Fibroblast of lung (primary cell): ENCODE results near the gene ZNF513. TPM values are rescaled to one million over a fixed set of nuclear protein-coding genes. Genes with fewer than 3 reads are reported as not detected.

Experiments
- DNase-seq, 2 donors: peaks; one replicate each; pipeline versions ENCODE4 v3.0.0 to v3.0.0-alpha.2; 2010; ENCODE audit warnings: low read depth in 2 of 2
- H2AFZ ChIP-seq: 2 replicates; pipeline ENCODE4 v1.5.1; 2012; ENCODE audit warnings: low read length, control low read depth, inconsistent platforms
- H3K27ac ChIP-seq: 2 replicates; pipeline ENCODE4 v1.5.1; 2011; ENCODE audit warnings: low read length, control low read depth; ENCODE audit not compliant: insufficient read depth
- H3K27me3 ChIP-seq: 2 replicates; pipeline ENCODE4 v1.5.1; 2011; ENCODE audit warnings: mild to moderate bottlenecking, low read length; ENCODE audit not compliant: control insufficient read depth, insufficient read depth
- H3K36me3 ChIP-seq: 2 replicates; pipeline ENCODE4 v1.5.1; 2011; ENCODE audit warnings: low read length; ENCODE audit not compliant: control insufficient read depth, insufficient read depth
- H3K4me1 ChIP-seq: 2 replicates; pipeline ENCODE4 v1.5.1; 2011; ENCODE audit warnings: low read length; ENCODE audit not compliant: control insufficient read depth, insufficient read depth; ENCODE audit errors: extremely low read depth
- H3K4me2 ChIP-seq: 2 replicates; pipeline ENCODE4 v1.5.1; 2011; ENCODE audit warnings: low read length, control low read depth; ENCODE audit not compliant: insufficient read depth; ENCODE audit errors: extremely low read depth
- H3K4me3 ChIP-seq, 4 experiments: fragments of 200-600 bp in 1 of 4; sonication (generic) in 1 of 4; replicated peaks in 1 of 4; 2 replicates each; pipeline ENCODE4 v1.5.1; 2011 to 2016; ENCODE audit warnings: low read length in 4 of 4, low read depth in 3 of 4, mild to moderate bottlenecking in 3 of 4, control low read depth in 2 of 4, inconsistent platforms in 1 of 4, mixed read lengths in 1 of 4; ENCODE audit not compliant: insufficient read depth in 1 of 4; ENCODE audit errors: control extremely low read depth in 1 of 4
- H3K79me2 ChIP-seq: 2 replicates; pipeline ENCODE4 v1.5.1; 2012; ENCODE audit warnings: mild to moderate bottlenecking, low read length, inconsistent platforms; ENCODE audit not compliant: control insufficient read depth, insufficient read depth
- H3K9ac ChIP-seq: 2 replicates; pipeline ENCODE4 v1.5.1; 2011; ENCODE audit warnings: mild to moderate bottlenecking, low read length, control low read depth; ENCODE audit not compliant: insufficient read depth
- H3K9me3 ChIP-seq: 2 replicates; pipeline ENCODE4 v1.5.1; 2012; ENCODE audit warnings: low read depth, low read length; ENCODE audit not compliant: control insufficient read depth, insufficient read depth
- H4K20me1 ChIP-seq: 2 replicates; pipeline ENCODE4 v1.5.1; 2011; ENCODE audit warnings: low read length; ENCODE audit not compliant: control insufficient read depth, insufficient read depth; ENCODE audit errors: extremely low read depth
- CTCF ChIP-seq, 2 donors: IDR thresholded peaks in 1 of 2; conservative IDR thresholded peaks in 1 of 2; 1 replicate in 1 of 2; 2 replicates in 1 of 2; pipeline ENCODE4 v1.5.1; 2011 to 2012; ENCODE audit warnings: low read length in 2 of 2, control low read depth in 1 of 2, inconsistent platforms in 1 of 2, low read depth in 1 of 2, mild to moderate bottlenecking in 1 of 2
- EZH2 ChIP-seq: IDR thresholded peaks from 2 replicates; pipeline ENCODE4 v1.5.1; 2012; ENCODE audit warnings: low read length, control low read depth, mild to moderate bottlenecking; ENCODE audit errors: missing control alignments
- polyA plus RNA-seq, 2 donors: library from polyadenylated mRNA; depleted of rRNA in 1 of 2; stranded (reverse) in 1 of 2; unstranded in 1 of 2; fragments of >200 nt; gene quantifications; 2 replicates each; pipeline ENCODE4 v1.2.1, GENCODE V29; 2011 to 2012; ENCODE audit warnings: missing spikeins in 1 of 2
- total RNA-seq: library from RNA; depleted of rRNA; stranded (reverse); fragments of >200 nt; gene quantifications from 2 replicates; pipeline ENCODE4 v1.2.1, GENCODE V29; 2014

The ZNF513 gene
- total and polyA plus RNA-seq, 2 donors (not counting 1 experiment from before 2014, with no cell fraction given), result 7.0 to 8.4 TPM

- Histone ChIP-seq H3K4me1 (no peaks in the 10 kb centered on the region), H3K9me3 (no peaks in the 10 kb centered on the region), H3K79me2 (no peaks in the 10 kb centered on the region), H3K4me3 (no peak overlapping the region), H3K27ac (no peak overlapping the region), H2AFZ (no peak overlapping the region), H4K20me1 (no peaks in the 10 kb centered on the region), H3K36me3 (no peaks in the 10 kb centered on the region), H3K9ac (no peak overlapping the region), H3K27me3 (no peaks in the 10 kb centered on the region), H3K4me2 (no peak overlapping the region)
- no peak for DNase-seq
- TF ChIP-seq EZH2 (no peak), CTCF (conservative IDR thresholded peaks at IDR 0.05 in 1 of 2, IDR thresholded peaks at IDR 0.05 in 1 of 2; ENCODE audit: low read depth in 1 of 2, low read length in 2 of 2) (no peak)
Observed at GRCh38 chr2:27416151-27416550, 35.6 kb upstream of the ZNF513 start.

DNA sequence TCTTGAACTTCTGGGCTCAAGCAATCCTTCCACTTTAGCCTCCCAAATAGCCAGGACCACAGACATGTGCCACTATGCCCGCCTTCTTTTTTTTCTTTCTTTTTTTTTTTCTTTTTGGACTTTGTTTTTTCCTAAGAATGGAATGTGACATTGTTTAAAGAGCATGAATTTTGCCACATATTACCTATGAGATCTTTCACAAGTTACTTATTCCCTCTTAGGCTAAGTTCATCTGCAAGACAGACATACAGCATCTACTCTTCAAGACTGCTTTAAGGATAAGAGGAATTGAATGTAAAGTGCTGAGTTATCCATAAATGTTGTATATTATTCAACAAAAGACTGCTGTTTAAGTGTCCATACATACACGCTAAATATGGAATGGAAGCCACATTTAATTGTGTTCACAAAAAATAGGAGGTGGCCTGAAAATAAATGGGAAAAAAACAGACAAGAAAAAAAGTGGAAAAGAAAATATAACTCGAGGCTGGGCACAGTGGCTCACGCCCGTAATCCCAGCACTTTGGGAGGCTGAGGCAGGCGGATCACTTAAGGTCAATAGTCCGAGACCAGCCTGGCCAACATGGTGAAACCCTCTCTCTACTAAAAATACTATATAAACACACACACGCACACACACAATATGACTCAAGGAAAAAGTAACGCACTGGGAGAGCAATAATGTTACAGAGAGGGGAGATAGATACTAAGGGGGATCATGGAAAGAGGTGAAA, 32.1 kb upstream of the ZNF513 start:
- Histone ChIP-seq H3K4me2 (no peak overlapping the region), H3K27ac (no peak overlapping the region), H3K27me3 (no peaks in the 10 kb centered on the region), H2AFZ (no peak overlapping the region), H3K36me3 (no peaks in the 10 kb centered on the region), H3K79me2 (peaks cover 17% of the 10 kb centered on the region), H3K4me3 (no peak overlapping the region), H4K20me1 (no peaks in the 10 kb centered on the region), H3K9me3 (no peaks in the 10 kb centered on the region), H3K9ac (no peak overlapping the region), H3K4me1 (no peaks in the 10 kb centered on the region)
- TF ChIP-seq EZH2 (no peak), CTCF (conservative IDR thresholded peaks at IDR 0.05 in 1 of 2, IDR thresholded peaks at IDR 0.05 in 1 of 2; ENCODE audit: low read depth in 1 of 2, low read length in 2 of 2) (no peak)
- no peak for DNase-seq

GRCh38 chr2:27409321-27410073, 29.0 kb upstream of the ZNF513 start, which contains the start of gene PPM1G:
Gene PPM1G, minus strand, starts transcription at chr2:27409591. Its CDS starts 169 bp downstream, at chr2:27409422.
- Histone ChIP-seq H3K9ac (peak within 1 kb of the TSS; percentile 85), H3K9me3 (no peaks in the 10 kb centered on the region), H3K4me3 (peak within 1 kb of the TSS; percentile 85 to 95 (median 88)), H3K36me3 (no peaks in the 10 kb centered on the region), H4K20me1 (no peaks in the 10 kb centered on the region), H3K4me2 (peak within 1 kb of the TSS; percentile 92), H3K27ac (peak within 1 kb of the TSS; percentile 83), H3K79me2 (peaks cover 42% of the 10 kb centered on the region), H3K4me1 (no peaks in the 10 kb centered on the region), H2AFZ (peak within 1 kb of the TSS; percentile 94), H3K27me3 (no peaks in the 10 kb centered on the region)
- no peak for TF ChIP-seq CTCF (conservative IDR thresholded peaks at IDR 0.05 in 1 of 2, IDR thresholded peaks at IDR 0.05 in 1 of 2; ENCODE audit: low read depth in 1 of 2, low read length in 2 of 2)
- TF ChIP-seq EZH2, result no peak
- peak; percentile 88 to 89 for DNase-seq
